Cerebellar nuclear complex (tissue), 1 donor: ENCODE data around the gene ANKS6.
"Not testable (repeated sequence)": the region's sequence is repeated elsewhere in the genome, so short reads cannot be mapped to it uniquely, and the experiment has no call there.

Experiments used
- DNase-seq, 2 experiments: peaks; one replicate each; lab custom pipeline; 2025; lab: John Stamatoyannopoulos, UW

Gene ANKS6

GRCh38 chr9:98702835-98703380, 93.4 kb downstream of the ANKS6 start:
- peak in 1 of 2 experiments; percentile 64 for DNase-seq

GRCh38 chr9:98702340-98702739, 94.0 kb downstream of the ANKS6 start:
- no peak for DNase-seq

DNA sequence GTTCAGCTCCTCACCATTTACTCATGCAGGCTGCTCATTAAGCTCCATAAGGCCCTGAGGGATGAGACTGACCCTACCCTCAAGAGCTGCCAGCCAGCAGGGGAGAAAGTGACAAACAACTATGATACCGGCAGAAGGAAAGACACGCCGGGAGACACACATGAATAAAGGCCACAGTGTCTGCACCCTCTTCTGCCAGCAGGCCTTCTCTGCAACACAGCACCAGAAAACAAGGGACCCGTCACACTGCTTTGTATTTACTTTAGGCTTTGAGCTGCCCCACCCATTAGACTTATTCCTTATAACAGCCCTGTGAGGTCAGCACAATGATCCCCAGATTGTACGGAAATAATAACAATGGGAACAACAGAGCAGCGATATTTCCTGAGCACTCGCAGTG, 94.8 kb downstream of the ANKS6 start:
- DNase-seq: no peak

DNA sequence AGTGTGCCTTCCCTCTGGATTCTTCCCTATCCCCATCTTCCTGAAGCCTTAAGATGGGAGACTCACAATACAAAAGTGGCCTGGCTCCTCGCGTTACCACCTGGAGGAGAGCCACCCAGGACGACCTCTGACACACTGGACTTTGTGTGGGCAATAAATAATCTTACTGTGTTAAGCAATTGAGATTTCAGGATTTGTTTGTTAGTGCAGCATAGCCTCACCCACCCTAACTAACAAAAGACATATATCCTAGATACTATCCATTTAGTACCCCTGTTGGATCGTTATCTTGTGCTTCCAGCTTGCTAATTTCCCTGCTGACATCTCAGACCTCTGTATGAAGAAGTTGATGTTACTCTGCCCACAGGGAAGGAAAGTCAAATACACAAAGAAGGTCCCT, 95.6 kb downstream of the ANKS6 start:
- no peak for DNase-seq

- peak; percentile 54 to 75 for DNase-seq
Observed at GRCh38 chr9:98698856-98699255, 97.5 kb downstream of the ANKS6 start.

DNA sequence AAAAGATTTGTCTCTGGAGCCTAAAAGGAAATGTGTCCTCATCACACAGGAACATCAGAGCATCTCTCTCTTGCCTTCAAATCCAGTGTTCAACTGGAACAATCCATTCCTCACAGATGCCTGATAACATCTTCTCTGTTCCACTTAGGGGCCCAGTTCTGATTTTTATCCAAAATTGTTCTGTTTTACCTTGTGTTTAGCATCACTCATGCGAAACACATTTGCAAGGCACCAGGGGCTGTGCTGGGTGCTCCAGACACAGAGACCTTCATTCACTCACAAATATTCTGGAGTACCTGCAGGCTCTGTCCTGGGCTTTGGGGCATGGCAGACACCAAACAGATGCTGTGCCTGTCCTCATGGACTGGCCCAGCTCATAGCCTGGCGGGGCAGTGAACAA, 101.4 kb downstream of the ANKS6 start:
- no peak for DNase-seq

DNA sequence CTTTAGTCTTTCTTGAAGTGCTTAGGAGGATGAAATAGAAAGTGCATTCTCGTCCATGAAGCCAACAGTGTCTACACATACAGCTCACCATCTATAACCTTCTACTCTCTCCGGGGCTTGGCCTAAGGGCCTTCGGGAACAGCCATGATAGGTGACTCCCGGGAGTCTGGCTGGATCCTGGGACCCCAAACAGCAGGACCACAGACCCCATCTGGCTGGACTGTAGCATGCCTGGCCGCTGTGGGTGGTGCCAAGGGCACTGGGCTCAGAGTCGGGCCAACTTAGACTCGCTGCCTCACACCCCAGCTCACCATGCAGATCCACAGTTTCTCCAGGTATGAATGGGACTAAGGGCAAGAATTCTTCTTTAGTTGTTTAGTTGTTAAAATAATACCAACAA, 104.0 kb downstream of the ANKS6 start:
- DNase-seq: no peak

DNA sequence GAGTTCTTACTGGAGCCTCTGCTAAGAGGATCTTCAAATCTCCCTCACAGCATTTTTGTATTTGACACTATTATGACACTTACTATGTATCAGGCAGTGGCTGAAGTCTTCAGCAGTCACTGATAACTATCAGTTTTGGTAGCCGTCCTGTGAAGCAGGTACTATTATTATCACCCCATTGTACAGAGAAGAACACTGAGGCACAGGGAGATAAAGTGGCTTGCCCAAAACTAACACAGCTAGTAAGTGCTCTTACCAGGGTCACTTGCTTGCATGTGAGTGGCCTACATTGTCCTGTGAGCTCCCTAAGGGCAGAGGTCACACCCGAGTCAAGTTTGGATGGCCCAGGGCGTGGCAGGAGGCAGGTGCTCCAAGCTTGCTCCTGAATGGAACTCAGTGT, 104.5 kb downstream of the ANKS6 start:
- DNase-seq: no peak

DNA sequence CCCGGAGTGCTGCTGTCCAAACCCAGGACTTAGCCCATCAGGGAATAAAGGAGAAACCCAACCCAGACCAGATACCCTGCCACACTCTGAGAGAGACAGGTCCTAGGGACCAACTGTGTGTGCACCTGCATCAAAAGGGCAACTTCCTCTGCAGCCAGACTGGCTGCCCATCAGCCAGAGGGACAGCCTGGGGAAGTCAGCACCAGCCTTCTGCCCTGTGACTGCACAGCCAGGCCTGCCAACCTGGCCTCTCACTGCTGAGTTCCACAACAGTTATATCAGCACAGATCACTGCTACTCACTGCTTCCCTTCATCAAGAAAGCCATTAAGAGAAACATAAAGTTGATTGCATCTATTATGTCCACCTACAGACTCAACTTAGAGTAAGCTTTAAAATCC, 105.7 kb downstream of the ANKS6 start:
- peak; percentile 52 to 60 for DNase-seq

DNA sequence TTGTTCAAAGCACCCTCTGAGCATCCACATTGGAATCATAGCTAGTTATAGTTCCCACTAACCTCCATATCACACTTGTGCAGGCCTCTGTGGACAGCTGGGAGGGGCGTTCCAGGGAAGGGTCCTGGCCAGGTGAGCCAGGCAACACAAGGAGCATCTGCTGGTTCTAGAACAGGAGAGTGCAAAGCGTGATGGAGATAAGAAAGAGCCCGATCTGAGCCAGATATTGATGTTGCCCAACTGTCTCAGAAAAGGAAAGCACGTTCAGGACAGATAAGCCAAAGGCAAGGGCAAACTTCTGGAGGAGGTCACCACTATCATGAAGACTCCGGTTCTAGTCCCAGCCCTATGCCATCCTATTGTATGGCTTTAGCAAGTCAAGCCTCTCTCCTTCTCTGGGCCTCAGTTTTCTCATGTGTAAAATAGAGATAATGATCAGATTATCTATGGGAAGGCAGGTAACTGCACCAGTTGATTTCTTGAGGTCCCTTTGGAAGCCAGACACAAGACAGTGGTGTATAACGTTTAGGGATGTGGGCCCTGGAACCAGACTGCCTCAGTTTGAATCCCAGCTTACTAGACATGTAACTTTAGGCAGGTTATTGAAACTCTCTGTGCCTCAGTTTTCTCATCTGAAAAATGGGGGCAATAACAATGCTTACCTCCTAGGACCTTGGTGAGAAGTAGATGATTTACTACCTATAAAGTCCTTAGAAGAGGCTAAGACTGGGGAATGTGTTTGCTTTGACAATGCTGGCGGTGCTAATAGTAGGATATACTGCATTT, 107.5 kb downstream of the ANKS6 start:
- DNase-seq: no peak

- no peak for DNase-seq
Observed at GRCh38 chr9:98687911-98688310, 108.4 kb downstream of the ANKS6 start.

GRCh38 chr9:98686961-98687855, 109.1 kb downstream of the ANKS6 start:
- DNase-seq: no peak

DNA sequence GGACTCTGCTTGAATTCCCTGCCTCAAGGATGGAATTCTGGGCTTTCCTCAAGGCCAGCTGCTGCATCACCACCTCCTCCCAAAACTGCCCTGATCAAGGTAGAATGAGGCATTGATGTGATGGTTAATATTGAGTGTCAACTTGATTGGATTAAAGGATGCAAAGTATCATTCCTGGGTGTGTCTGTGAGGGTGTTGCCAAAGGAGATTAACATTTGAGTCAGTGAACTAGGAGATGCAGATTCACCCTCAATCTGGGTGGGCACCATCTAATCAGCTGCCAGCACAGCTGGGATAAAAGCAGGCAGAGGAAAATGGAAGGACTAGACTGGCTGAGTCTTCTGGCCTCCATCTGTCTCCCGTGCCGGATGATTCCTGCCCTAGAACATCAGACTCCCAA, 111.5 kb downstream of the ANKS6 start:
- DNase-seq: not testable (repeated sequence)
